Measurements from ENCODE around the gene PIP4K2A. TPM values are rescaled to one million over a fixed set of nuclear protein-coding genes. Genes with fewer than 3 reads are reported as not detected.

The PIP4K2A gene
- total and polyA plus RNA-seq, 2 experiments from 2014 or later: 16.5 to 31.1 TPM

DNA sequence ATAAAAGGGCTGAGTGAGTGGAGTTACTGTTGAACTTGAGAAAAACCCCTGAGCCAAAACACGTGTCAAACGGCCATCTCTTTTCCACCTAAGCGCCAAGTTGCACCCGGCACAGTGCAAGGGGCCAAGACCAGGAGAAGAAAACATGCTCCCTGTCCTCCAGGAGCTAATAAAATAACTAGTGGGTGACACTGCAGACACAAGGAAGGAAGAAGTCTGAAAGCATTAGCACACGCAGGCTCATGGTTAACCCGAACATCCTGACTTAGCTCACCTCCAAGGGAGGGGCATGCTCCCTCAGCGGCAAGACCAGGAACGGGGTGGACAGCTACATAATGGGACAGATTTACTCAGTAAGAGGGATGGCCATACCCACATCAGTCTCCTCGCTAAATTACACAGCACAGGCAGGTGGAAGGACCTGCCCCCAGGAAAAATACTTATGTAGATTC lies 65.0 kb downstream of the PIP4K2A start:
- no peaks in the 10 kb centered on the region for H3K36me3 ChIP-seq (replicated peaks; ENCODE audit: insufficient read depth, low read depth)
- H3K4me3 ChIP-seq: no peak overlapping the region
- no peaks in the 10 kb centered on the region for H4K20me1 ChIP-seq (ENCODE audit: insufficient read depth, poor library complexity, severe bottlenecking)
- no peaks in the 10 kb centered on the region for H3K27me3 ChIP-seq
- H3K9me2 ChIP-seq (replicated peaks; ENCODE audit: insufficient read depth): no peaks in the 10 kb centered on the region
- no peaks in the 10 kb centered on the region for H3K9me3 ChIP-seq (ENCODE audit: low read depth)
- no peak for DNase-seq (ENCODE audit: low spot score)
- no peak overlapping the region for H3K27ac ChIP-seq
- 64% methylated on average over 9 of the region's 9 CpGs for WGBS (ENCODE audit: low lambda C conversion rate, missing lambda C conversion rate)
- H3K4me1 ChIP-seq (ENCODE audit: insufficient read depth): peaks cover 9% of the 10 kb centered on the region
- H3K79me2 ChIP-seq: peaks cover 47% of the 10 kb centered on the region
- no peak overlapping the region for H2AFZ ChIP-seq
- no peak overlapping the region for H3K4me2 ChIP-seq
- no peak for TF ChIP-seq EZH2 (IDR thresholded peaks at IDR 0.05; ENCODE audit: borderline replicate concordance)
- TF ChIP-seq, protein P1, sequence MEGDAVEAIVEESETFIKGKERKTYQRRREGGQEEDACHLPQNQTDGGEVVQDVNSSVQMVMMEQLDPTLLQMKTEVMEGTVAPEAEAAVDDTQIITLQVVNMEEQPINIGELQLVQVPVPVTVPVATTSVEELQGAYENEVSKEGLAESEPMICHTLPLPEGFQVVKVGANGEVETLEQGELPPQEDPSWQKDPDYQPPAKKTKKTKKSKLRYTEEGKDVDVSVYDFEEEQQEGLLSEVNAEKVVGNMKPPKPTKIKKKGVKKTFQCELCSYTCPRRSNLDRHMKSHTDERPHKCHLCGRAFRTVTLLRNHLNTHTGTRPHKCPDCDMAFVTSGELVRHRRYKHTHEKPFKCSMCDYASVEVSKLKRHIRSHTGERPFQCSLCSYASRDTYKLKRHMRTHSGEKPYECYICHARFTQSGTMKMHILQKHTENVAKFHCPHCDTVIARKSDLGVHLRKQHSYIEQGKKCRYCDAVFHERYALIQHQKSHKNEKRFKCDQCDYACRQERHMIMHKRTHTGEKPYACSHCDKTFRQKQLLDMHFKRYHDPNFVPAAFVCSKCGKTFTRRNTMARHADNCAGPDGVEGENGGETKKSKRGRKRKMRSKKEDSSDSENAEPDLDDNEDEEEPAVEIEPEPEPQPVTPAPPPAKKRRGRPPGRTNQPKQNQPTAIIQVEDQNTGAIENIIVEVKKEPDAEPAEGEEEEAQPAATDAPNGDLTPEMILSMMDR (IDR thresholded peaks at IDR 0.05; ENCODE audit: poor library complexity): no peak
- no peak for TF ChIP-seq EZH2phosphoT487 (IDR thresholded peaks at IDR 0.05; ENCODE audit: low read depth, severe bottlenecking, unreplicated experiment)

DNA sequence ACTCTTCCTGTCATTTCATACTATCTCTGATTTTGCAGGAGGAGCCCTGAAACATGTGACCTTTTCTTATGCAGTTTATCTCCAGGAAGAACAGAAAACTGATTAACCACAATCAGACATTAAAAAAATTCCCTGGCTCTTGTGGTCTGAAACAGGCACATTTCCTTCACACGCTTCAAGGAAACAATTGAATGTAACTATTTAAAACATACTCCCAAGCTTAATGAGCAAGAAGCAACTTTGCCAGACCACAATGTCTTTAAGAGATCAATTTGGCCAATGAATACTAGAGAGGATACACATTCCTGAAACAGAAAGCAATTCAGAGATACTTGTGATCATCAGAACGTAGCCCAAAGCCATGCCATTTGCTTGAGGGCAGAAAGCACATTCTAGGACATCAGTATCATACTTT lies 65.8 kb downstream of the PIP4K2A start:
- 53% methylated on average over 2 of the region's 2 CpGs for WGBS (ENCODE audit: low lambda C conversion rate, missing lambda C conversion rate)
- Histone ChIP-seq H4K20me1 (ENCODE audit: insufficient read depth, poor library complexity, severe bottlenecking) (no peaks in the 10 kb centered on the region), H3K27me3 (no peaks in the 10 kb centered on the region), H3K9me3 (ENCODE audit: low read depth) (no peaks in the 10 kb centered on the region), H2AFZ (no peak overlapping the region), H3K27ac (no peak overlapping the region), H3K79me2 (peaks cover 44% of the 10 kb centered on the region), H3K9me2 (replicated peaks; ENCODE audit: insufficient read depth) (no peaks in the 10 kb centered on the region), H3K4me1 (ENCODE audit: insufficient read depth) (peaks cover 9% of the 10 kb centered on the region), H3K4me3 (no peak overlapping the region), H3K4me2 (peak overlapping the region; percentile 16), H3K36me3 (replicated peaks; ENCODE audit: insufficient read depth, low read depth) (no peaks in the 10 kb centered on the region)
- TF ChIP-seq EZH2 (IDR thresholded peaks at IDR 0.05; ENCODE audit: borderline replicate concordance): no peak
- TF ChIP-seq EZH2phosphoT487 (IDR thresholded peaks at IDR 0.05; ENCODE audit: low read depth, severe bottlenecking, unreplicated experiment): no peak
- TF ChIP-seq, protein P1 (IDR thresholded peaks at IDR 0.05; ENCODE audit: poor library complexity): no peak
- no peak for DNase-seq (ENCODE audit: low spot score)

DNA sequence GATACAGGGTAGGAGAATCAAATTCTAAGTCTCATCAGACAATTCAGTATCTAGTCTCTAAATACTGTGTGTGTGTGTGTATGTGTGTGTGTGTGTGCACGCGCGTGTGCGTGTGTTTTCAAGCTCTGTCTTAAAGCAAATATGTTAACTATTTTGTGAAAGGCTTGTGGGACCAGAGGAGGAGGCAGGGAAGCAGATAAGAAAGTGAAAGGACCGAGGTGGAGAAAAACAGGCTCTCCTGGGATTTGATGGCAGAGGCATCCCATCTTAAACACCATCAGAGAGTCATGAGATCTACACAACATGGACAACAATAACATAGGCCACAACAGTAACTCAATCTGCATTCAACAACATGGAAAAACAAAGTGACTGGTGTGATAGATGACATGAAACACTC lies 67.1 kb downstream of the PIP4K2A start:
- H3K36me3 ChIP-seq (replicated peaks; ENCODE audit: insufficient read depth, low read depth): no peaks in the 10 kb centered on the region
- H3K4me2 ChIP-seq: peak overlapping the region; percentile 12
- no peak for DNase-seq (ENCODE audit: low spot score)
- H3K27ac ChIP-seq: no peak overlapping the region
- H4K20me1 ChIP-seq (ENCODE audit: insufficient read depth, poor library complexity, severe bottlenecking): no peaks in the 10 kb centered on the region
- TF ChIP-seq, protein P1 (IDR thresholded peaks at IDR 0.05; ENCODE audit: poor library complexity): no peak
- TF ChIP-seq EZH2 (IDR thresholded peaks at IDR 0.05; ENCODE audit: borderline replicate concordance) (no peak), EZH2phosphoT487 (IDR thresholded peaks at IDR 0.05; ENCODE audit: low read depth, severe bottlenecking, unreplicated experiment) (no peak)
- H3K4me3 ChIP-seq: no peak overlapping the region
- H3K9me2 ChIP-seq (replicated peaks; ENCODE audit: insufficient read depth): no peaks in the 10 kb centered on the region
- 45% methylated on average over 5 of the region's 5 CpGs for WGBS (ENCODE audit: low lambda C conversion rate, missing lambda C conversion rate)
- H3K27me3 ChIP-seq: no peaks in the 10 kb centered on the region
- H3K9me3 ChIP-seq (ENCODE audit: low read depth): no peaks in the 10 kb centered on the region
- H3K79me2 ChIP-seq: peaks cover 37% of the 10 kb centered on the region
- H3K4me1 ChIP-seq (ENCODE audit: insufficient read depth): peaks cover 9% of the 10 kb centered on the region
- no peak overlapping the region for H2AFZ ChIP-seq
